Left ventricle myocardium inferior (tissue), 1 donor: Measurements from ENCODE around the gene CBLC. TPM values are rescaled to one million over a fixed set of nuclear protein-coding genes. Genes with fewer than 3 reads are reported as not detected.
A peak's percentile ranks its signal among the peaks of the same experiment; 100 is the strongest.

Experiments
- DNase-seq: peaks from one replicate; pipeline ENCODE4 v3.0.0-alpha.2; 2020
- H3K27ac ChIP-seq: fragments of 200-600 bp; replicated peaks from 2 replicates; pipeline ENCODE4 v1.8.0; 2021
- H3K27me3 ChIP-seq: fragments of 200-600 bp; 2 replicates; pipeline ENCODE4 v1.8.0; 2021; ENCODE audit warnings: low read depth
- H3K36me3 ChIP-seq: fragments of 200-600 bp; 2 replicates; pipeline ENCODE4 v1.8.0; 2021
- H3K4me1 ChIP-seq: fragments of 200-600 bp; 2 replicates; pipeline ENCODE4 v1.8.0; 2021
- H3K4me3 ChIP-seq: fragments of 200-600 bp; 2 replicates; pipeline ENCODE4 v1.8.0; 2021; ENCODE audit warnings: mild to moderate bottlenecking, moderate library complexity
- H3K9me3 ChIP-seq: fragments of 200-600 bp; replicated peaks from 2 replicates; pipeline ENCODE4 v1.8.0; 2021
- intact Hi-C: fragments of 100-400 bp; cut with micrococcal nuclease; formaldehyde crosslinking; loops from one replicate; pipeline ENCODE4 v1.11.0; 2022
- total RNA-seq: library from RNA; stranded (reverse); fragmentation: NEBNext Ultra II Directional; extraction: Animal tissue kit (Norgen Biotek cat#: 25700); gene quantifications from one replicate; pipeline ENCODE4 v1.2.1, GENCODE V29; 2021
- TF ChIP-seq, protein P1 (sequence below): fragments of 200-600 bp; IDR thresholded peaks from 2 replicates; pipeline ENCODE4 v1.8.0; 2021; ENCODE audit warnings: antibody characterized with exemption, mild to moderate bottlenecking, borderline replicate concordance
- donor health status: DM: no; HTN: yes; CAD: no; lungs with severe emphysema.

The CBLC gene
- total RNA-seq, 1 donor from 2014 or later, result not detected

DNA sequence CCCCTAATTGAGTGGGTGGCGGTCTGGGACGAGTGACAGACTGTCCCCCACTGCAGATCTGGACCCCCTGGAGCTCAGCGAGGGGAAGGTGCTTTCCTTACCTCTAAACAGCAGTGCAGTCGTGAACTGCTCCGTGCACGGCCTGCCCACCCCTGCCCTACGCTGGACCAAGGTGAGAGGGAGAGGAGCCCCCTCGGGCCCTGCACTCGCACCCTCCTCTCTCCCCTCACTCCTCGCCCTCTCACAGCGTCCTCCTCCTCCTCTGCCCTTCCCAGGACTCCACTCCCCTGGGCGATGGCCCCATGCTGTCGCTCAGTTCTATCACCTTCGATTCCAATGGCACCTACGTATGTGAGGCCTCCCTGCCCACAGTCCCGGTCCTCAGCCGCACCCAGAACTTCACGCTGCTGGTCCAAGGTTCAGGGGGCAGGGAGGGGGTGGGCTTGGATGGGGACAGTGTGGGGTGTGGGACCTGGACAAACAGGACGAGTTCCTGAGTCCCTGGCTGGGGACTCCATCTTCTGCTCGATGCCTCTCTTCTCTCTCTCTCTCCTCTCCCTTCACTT, 40.9 kb downstream of the CBLC start:
- H3K27ac ChIP-seq, result no peak overlapping the region

DNA sequence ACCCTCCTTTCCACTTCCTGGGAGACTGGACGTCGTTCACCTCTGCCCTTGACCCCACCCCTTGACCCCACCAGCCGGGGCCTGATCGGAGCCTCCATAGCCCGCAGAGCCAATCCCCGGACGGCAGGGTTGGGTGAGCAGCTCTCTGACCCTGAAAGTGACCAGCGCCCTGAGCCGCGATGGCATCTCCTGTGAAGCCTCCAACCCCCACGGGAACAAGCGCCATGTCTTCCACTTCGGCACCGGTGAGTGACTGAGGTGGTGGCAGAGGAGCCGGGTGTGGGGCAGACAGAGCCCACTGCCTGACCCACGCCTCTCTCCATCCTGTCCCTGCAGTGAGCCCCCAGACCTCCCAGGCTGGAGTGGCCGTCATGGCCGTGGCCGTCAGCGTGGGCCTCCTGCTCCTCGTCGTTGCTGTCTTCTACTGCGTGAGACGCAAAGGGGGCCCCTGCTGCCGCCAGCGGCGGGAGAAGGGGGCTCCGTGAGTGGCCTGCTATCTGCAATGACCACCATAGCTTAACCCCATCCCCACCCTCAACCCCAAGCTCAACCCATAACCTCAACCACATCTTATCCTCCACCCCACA, 41.6 kb downstream of the CBLC start:
- no peak for DNase-seq
- Histone ChIP-seq H3K27me3 (no peaks in the 10 kb centered on the region), H3K27ac (no peak overlapping the region), H3K4me1 (peaks cover 30% of the 10 kb centered on the region), H3K4me3 (no peak overlapping the region), H3K36me3 (peaks cover 24% of the 10 kb centered on the region), H3K9me3 (no peaks in the 10 kb centered on the region)
- intact Hi-C loops, result no loop called here
- TF ChIP-seq, protein P1, sequence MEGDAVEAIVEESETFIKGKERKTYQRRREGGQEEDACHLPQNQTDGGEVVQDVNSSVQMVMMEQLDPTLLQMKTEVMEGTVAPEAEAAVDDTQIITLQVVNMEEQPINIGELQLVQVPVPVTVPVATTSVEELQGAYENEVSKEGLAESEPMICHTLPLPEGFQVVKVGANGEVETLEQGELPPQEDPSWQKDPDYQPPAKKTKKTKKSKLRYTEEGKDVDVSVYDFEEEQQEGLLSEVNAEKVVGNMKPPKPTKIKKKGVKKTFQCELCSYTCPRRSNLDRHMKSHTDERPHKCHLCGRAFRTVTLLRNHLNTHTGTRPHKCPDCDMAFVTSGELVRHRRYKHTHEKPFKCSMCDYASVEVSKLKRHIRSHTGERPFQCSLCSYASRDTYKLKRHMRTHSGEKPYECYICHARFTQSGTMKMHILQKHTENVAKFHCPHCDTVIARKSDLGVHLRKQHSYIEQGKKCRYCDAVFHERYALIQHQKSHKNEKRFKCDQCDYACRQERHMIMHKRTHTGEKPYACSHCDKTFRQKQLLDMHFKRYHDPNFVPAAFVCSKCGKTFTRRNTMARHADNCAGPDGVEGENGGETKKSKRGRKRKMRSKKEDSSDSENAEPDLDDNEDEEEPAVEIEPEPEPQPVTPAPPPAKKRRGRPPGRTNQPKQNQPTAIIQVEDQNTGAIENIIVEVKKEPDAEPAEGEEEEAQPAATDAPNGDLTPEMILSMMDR, result no peak

More for the DNA sequence above, 40.9 kb downstream of the CBLC start:
- Histone ChIP-seq H3K9me3 (no peaks in the 10 kb centered on the region), H3K27me3 (no peaks in the 10 kb centered on the region), H3K4me1 (peaks cover 30% of the 10 kb centered on the region), H3K4me3 (no peak overlapping the region), H3K36me3 (peaks cover 32% of the 10 kb centered on the region)
- TF ChIP-seq, protein P1, result no peak
- intact Hi-C loops, result no loop called here
- no peak for DNase-seq

DNA sequence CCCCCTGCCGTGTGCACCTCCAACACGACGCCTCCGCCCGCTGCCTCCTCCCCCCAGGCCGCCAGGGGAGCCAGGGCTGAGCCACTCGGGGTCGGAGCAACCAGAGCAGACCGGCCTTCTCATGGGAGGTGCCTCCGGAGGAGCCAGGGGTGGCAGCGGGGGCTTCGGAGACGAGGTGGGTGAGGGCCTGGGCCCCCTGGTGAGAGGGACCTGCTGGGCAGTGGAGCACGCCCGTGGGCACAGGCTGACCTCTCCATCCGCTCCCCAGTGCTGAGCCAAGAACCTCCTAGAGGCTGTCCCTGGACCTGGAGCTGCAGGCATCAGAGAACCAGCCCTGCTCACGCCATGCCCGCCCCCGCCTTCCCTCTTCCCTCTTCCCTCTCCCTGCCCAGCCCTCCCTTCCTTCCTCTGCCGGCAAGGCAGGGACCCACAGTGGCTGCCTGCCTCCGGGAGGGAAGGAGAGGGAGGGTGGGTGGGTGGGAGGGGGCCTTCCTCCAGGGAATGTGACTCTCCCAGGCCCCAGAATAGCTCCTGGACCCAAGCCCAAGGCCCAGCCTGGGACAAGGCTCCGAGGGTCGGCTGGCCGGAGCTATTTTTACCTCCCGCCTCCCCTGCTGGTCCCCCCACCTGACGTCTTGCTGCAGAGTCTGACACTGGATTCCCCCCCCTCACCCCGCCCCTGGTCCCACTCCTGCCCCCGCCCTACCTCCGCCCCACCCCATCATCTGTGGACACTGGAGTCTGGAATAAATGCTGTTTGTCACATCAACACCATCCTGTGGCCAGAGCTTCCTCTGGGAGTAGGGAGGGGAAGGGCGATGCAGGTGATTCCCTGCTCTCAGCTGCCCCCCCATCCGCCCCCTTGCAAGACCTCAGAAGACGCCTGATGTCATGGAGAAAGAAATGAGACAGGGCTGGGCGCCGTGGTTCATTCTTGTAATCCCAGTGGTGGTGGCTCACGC, 43.2 kb downstream of the CBLC start:
- TF ChIP-seq, protein P1, result peak; percentile 10
- intact Hi-C loops, result no loop called here
- H3K36me3 ChIP-seq, result peaks cover 11% of the 10 kb centered on the region
- H3K4me3 ChIP-seq, result peak overlapping the region; percentile 50
- peak overlapping the region; percentile 93 for H3K27ac ChIP-seq
- H3K27me3 ChIP-seq, result no peaks in the 10 kb centered on the region
- peak; percentile 79 for DNase-seq
- H3K4me1 ChIP-seq, result peaks cover 30% of the 10 kb centered on the region
- no peaks in the 10 kb centered on the region for H3K9me3 ChIP-seq

DNA sequence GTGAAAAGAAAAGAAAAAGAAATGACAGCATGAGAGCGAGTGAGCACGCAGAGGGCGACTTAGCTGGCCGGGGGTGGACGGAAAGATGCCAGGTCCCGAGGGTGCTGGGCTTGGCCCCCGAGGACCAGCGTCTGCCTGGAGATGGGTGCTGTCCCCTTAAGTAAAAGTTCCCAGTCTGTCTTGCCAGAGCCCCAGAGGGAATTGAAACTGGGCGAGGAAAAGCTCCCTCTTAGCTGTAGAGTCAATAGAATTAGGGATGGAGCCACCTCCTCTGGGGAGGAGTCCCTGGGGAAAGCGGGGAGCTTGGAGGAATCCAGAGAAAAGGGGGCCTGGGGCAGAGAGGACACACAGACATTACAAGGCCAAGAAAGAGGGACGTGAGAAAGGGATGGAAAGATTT, 44.5 kb downstream of the CBLC start:
- TF ChIP-seq, protein P1, result no peak
- Histone ChIP-seq H3K27ac (peak overlapping the region; percentile 93), H3K4me1 (peaks cover 30% of the 10 kb centered on the region), H3K4me3 (no peak overlapping the region), H3K9me3 (no peaks in the 10 kb centered on the region), H3K36me3 (peaks cover 11% of the 10 kb centered on the region), H3K27me3 (no peaks in the 10 kb centered on the region)
- intact Hi-C loops, result no loop called here
- no peak for DNase-seq

DNA sequence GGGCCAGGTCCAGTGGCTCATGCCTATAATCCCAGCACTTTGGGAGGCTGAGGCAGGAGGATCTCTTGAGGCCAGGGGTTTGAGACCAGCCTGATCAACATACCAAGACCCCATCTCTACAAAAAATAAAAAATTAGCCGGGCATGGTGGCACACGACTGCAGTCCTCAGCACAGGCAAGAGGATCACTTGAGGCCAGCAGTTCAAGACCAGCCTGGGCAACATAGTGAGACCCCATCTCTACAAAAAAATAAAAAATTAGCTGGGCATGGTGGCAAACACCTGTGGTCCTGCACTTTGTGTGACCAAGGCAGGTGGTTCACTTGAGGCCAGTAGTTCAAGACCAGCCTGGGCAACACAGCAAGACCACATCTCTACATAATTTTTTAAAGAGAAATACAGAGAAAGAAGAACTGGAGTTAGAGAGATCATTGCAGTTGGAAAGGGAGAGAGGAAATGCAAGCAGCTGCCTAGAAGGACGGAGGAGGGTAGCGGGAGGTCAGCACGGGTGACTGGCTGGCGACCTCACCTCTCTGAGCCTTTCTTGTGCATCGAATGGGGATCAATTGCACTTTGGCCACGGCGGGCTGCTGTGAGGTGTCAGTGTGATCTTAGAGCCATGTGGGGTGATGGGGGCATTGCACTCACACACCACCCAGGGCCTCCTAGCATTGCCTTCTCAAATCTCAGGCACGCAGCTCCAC, 45.1 kb downstream of the CBLC start:
- H3K9me3 ChIP-seq, result no peaks in the 10 kb centered on the region
- TF ChIP-seq, protein P1, result no peak
- H3K36me3 ChIP-seq, result peaks cover 11% of the 10 kb centered on the region
- H3K4me3 ChIP-seq, result no peak overlapping the region
- H3K27ac ChIP-seq, result peak overlapping the region; percentile 93
- no peak for DNase-seq
- no peaks in the 10 kb centered on the region for H3K27me3 ChIP-seq
- peaks cover 30% of the 10 kb centered on the region for H3K4me1 ChIP-seq
- intact Hi-C loops, result no loop called here
